Adrenal gland (tissue), 19 donors: ENCODE measurements around the gene GCNT2. TPM values are rescaled to one million over a fixed set of nuclear protein-coding genes. Genes with fewer than 3 reads are reported as not detected.

Source experiments
- DNase-seq, 7 donors: peaks; one replicate each; pipeline ENCODE4 v3.0.0-alpha.2; 2019 to 2020
- H3K27ac ChIP-seq, 5 donors: fragments of 200-600 bp; sonication (generic) in 4 of 5; 1 replicate in 3 of 5; 2 replicates in 2 of 5; pipeline versions ENCODE4 v1.5.1 to v1.8.0; 2016 to 2020; ENCODE audit warnings: mild to moderate bottlenecking in 1 of 5
- H3K27me3 ChIP-seq: fragments of 200-600 bp; 2 replicates; pipeline ENCODE4 v1.8.0; 2021
- H3K36me3 ChIP-seq, 2 donors: fragments of 200-600 bp; replicated peaks in 1 of 2; 1 replicate in 1 of 2; 2 replicates in 1 of 2; pipeline versions ENCODE4 v1.5.1 to v1.8.0; 2018 to 2022
- H3K4me1 ChIP-seq, 2 donors: fragments of 200-600 bp; replicated peaks in 1 of 2; 1 replicate in 1 of 2; 2 replicates in 1 of 2; pipeline versions ENCODE4 v1.5.1 to v1.8.0; 2018 to 2021
- H3K4me3 ChIP-seq, 4 donors: fragments of 200-600 bp; sonication (generic) in 3 of 4; one replicate each; pipeline ENCODE4 v1.5.1; 2016 to 2018
- H3K9me3 ChIP-seq, 3 donors: fragments of 200-600 bp; sonication (generic) in 1 of 3; replicated peaks in 1 of 3; 1 replicate in 2 of 3; 2 replicates in 1 of 3; pipeline versions ENCODE4 v1.5.1 to v1.8.0; 2016 to 2021
- POLR2A ChIP-seq, 2 donors: fragments of 450-650 bp; IDR thresholded peaks; one replicate each; pipeline ENCODE4 v1.6.1; 2017; ENCODE audit warnings: antibody characterized with exemption in 2 of 2, mild to moderate bottlenecking in 2 of 2, moderate library complexity in 1 of 2
- WGBS, 4 donors: extraction: QIAGEN DNeasy Blood & Tissue Kit in 2 of 4; methylation state at CpG; one replicate each; pipeline versions ENCODE4 v1.1.5 to v1.1.7; 2013 to 2017; 5-methylcytosine and 5-hydroxymethylcytosine counted together
- intact Hi-C, 2 donors: fragments of 100-400 bp; cut with DNase I; formaldehyde crosslinking; loops; one replicate each; pipeline versions ENCODE4 v1.14.1 to v1.15.0; 2022 to 2023
- long read RNA-seq, 10 donors: library from polyadenylated mRNA in 3 of 10; unstranded in 2 of 10; stranded (forward) in 1 of 10; transcript quantifications; one replicate each; pipeline ENCODE4 v2.0.0 and lab custom pipeline, GENCODE V29; 2021 to 2026
- polyA plus RNA-seq, 3 donors: library from polyadenylated mRNA; stranded (reverse); fragments of 200-250 nt in 2 of 3; fragments of 350-450 nt in 1 of 3; fragmentation: Illumina TruSeq in 1 of 3; extraction: RNeasy Lipid Tissue Mini Kit (QIAGEN cat#74804) in 1 of 3; gene quantifications; one replicate each; pipeline ENCODE4 v1.2.3, GENCODE V29; 2013 to 2014
- total RNA-seq, 9 donors: library from RNA; depleted of rRNA in 4 of 9; stranded (reverse); fragments of >200 nt in 4 of 9; fragments of 120-200 nt in 1 of 9; fragmentation: NEBNext Ultra II Directional in 1 of 9; extraction: Animal tissue kit (Norgen Biotek cat#: 25700) in 1 of 9; gene quantifications; one replicate each; pipeline versions ENCODE4 v1.1.0 to v1.2.4, GENCODE V29; 2013 to 2023
- TF ChIP-seq, protein P1 (sequence below), 6 experiments: fragments of 450-650 bp in 4 of 6; fragments of 200-600 bp in 2 of 6; sonication (generic) in 1 of 6; IDR thresholded peaks; 1 replicate in 5 of 6; 2 replicates in 1 of 6; pipeline versions ENCODE4 v1.5.1 to v1.8.0; 2016 to 2021; ENCODE audit warnings: antibody characterized with exemption in 6 of 6, mild to moderate bottlenecking in 2 of 6, moderate library complexity in 1 of 6
- donor health status: healthy with polysubstance abuse.
- donor health status: Bipolar disorder and iron deficiency.
- donor health status: DM: yes; HTN: yes; CAD: no.
- donor health status: DM: no; HTN: no; CAD: no.
- donor health status: DM: no; HTN: no; CAD: no.
- donor health status: DM: yes; HTN: yes; CAD: no.

GCNT2 gene
- total RNA-seq (1 to 10 TPM in 8 of 9 donors, under 1 TPM in 1; 0.87 to 4.0 (median 1.8) TPM), polyA plus RNA-seq (1 to 10 TPM in 1 of 3 donors, under 1 TPM in 2; 0.27 to 1.2 (median 0.56) TPM)
- long read RNA-seq, donor 1, full-length matches to known transcripts = 1 of 1 reads
- long read RNA-seq, donor 1, partial matches to known transcripts = 0 of 1 reads
- long read RNA-seq, donor 1, other reads (novel, unspliced or antisense) = 0 of 1 reads
- long read RNA-seq, donor 2 = 0 reads
- long read RNA-seq, donor 3 = 0 reads
- long read RNA-seq, donor 4 = 0 reads
- long read RNA-seq, donor 5, partial matches to known transcripts = 1 of 1 reads
- long read RNA-seq, donor 5, other reads (novel, unspliced or antisense) = 0 of 1 reads
- long read RNA-seq, donor 6, partial matches to known transcripts = 0 of 1 reads
- long read RNA-seq, donor 6, other reads (novel, unspliced or antisense) = 1 of 1 reads
- long read RNA-seq, donor 7 = 0 reads
- long read RNA-seq, donor 8, full-length matches to known transcripts = 1 of 1 reads
- long read RNA-seq, donor 8, partial matches to known transcripts = 0 of 1 reads
- long read RNA-seq, donor 8, other reads (novel, unspliced or antisense) = 0 of 1 reads
- long read RNA-seq, donor 9, partial matches to known transcripts = 0 of 1 reads
- long read RNA-seq, donor 9, other reads (novel, unspliced or antisense) = 0 of 1 reads
- long read RNA-seq, donor 10 = 0 reads

DNA sequence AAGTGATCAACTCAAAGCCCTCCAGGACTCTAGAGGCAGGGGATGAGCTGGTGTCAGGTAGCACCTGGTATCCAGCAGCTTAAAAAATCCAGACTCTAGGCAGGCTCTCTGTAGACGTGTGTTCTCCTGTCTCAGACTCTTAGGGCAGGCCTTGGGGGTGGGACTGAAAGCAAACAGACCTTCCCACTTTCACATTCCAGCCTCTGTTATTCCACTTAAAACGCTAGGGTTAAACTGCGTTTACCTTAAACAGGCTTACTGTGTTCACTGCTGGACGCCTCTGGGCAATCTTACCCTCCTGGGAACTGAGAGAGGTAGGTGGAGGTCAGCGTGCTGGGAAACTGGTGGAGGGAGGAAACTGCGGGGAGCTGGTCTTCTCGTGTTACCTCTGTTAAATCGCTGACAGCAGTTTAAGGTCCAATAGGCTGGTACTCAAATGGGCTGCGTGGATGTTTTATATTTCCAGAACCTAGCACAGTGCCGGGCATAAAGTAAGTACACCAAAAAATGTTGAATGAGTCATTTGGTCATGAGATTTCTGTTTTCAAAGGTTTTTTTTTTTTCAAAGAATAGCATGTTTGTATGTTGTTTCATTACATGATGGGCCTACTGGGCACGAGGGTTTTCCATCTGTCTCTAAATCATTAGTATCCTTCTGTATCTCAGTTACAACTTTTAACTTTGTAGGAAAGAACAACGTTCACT lies at the start of gene GCNT2:
TSS of gene GCNT2 (plus strand) at position 248 of the 705 bp plus-strand sequence. CDS start 7,561 bp downstream, outside the sequence.
- no peaks in the 10 kb centered on the region for H3K4me1 ChIP-seq
- WGBS, 4 donors = 21 to 30% (median 28%) methylated on average over 12 of the region's 12 CpGs
- DNase-seq = no peak
- H3K4me3 ChIP-seq = no peak within 1 kb of the TSS
- no peaks in the 10 kb centered on the region for H3K27me3 ChIP-seq
- peak within 1 kb of the TSS in 1 of 5 donors; percentile 58 for H3K27ac ChIP-seq
- H3K9me3 ChIP-seq = no peaks in the 10 kb centered on the region
- intact Hi-C loops = no loop called here
- TF ChIP-seq, protein P1, sequence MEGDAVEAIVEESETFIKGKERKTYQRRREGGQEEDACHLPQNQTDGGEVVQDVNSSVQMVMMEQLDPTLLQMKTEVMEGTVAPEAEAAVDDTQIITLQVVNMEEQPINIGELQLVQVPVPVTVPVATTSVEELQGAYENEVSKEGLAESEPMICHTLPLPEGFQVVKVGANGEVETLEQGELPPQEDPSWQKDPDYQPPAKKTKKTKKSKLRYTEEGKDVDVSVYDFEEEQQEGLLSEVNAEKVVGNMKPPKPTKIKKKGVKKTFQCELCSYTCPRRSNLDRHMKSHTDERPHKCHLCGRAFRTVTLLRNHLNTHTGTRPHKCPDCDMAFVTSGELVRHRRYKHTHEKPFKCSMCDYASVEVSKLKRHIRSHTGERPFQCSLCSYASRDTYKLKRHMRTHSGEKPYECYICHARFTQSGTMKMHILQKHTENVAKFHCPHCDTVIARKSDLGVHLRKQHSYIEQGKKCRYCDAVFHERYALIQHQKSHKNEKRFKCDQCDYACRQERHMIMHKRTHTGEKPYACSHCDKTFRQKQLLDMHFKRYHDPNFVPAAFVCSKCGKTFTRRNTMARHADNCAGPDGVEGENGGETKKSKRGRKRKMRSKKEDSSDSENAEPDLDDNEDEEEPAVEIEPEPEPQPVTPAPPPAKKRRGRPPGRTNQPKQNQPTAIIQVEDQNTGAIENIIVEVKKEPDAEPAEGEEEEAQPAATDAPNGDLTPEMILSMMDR (IDR thresholded peaks at IDR 0.05) = no peak
- TF ChIP-seq POLR2A (IDR thresholded peaks at IDR 0.05) = no peak
- no peaks in the 10 kb centered on the region for H3K36me3 ChIP-seq

DNA sequence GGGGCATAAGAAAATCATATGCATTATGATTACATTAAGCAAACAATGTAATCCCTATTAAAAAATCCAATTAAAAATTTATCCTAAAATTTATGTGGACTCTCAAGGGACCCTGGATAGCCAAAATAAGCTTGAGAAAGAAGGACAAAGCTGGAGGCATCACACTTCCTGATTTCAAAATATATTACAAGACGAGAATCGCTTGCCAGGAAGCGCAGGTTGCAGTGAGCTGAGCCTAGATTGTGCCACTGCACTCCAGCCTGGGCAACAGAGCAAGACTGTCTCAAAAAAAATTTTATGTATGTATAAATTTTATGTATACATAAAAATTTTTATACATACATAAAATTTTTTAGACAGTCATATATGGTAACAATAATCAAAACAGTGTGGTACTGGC lies 48.5 kb upstream of the GCNT2 start:
- Histone ChIP-seq H3K4me1 (no peaks in the 10 kb centered on the region), H3K9me3 (no peaks in the 10 kb centered on the region), H3K4me3 (no peak overlapping the region), H3K27ac (no peak overlapping the region), H3K36me3 (no peaks in the 10 kb centered on the region), H3K27me3 (peaks cover 7% of the 10 kb centered on the region)
- 71 to 82% (median 75%) methylated on average over 3 of the region's 3 CpGs for WGBS, 4 donors
- intact Hi-C loops = loop anchor here in 1 of 2 donors (10.0 kb wide), 1 partner anchor 332 kb away; no protein-coding TSS in a partner anchor
- no peak for DNase-seq
- no peak for TF ChIP-seq POLR2A (IDR thresholded peaks at IDR 0.05)
- TF ChIP-seq, protein P1 (IDR thresholded peaks at IDR 0.05) = no peak

DNA sequence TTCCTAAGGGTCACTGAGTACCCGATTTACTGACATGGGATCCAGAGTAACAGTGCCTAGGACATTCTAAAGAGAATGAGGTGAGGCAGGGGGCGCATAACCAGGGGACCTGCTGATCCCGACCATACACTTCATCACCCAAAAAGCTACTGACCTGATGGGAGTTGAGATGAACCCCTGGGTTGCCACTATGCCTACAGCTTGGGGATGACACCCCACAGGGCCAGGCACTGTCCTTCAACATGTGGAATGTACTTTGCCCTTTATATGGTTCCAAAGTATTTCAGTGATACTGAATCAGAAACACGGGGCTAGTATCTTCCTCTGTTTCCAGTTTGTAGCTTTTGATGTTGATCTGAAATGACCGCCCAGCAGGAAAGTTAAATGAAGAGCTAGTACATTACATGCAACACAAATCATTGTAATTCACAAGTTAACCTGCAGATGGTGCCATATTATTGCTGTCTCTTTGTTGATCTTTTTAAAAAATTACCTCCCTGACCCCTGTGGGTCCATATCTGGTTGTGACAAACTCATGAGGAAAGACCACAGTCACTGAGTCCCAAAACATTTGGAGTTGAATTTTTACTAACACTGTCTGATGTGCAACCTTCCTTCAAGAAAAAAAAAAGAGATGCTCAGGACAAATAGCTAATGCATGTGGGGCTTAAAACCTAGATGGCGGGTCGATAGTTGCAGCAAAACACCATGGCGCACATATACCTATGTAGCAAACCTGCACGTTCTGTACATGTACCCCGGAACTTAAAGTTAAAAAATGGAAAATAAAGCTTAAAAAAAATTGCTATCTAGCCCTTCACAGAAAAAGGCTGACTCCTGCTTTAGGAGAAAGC lies 42.7 kb upstream of the GCNT2 start:
- no peaks in the 10 kb centered on the region for H3K36me3 ChIP-seq
- H3K4me1 ChIP-seq = no peaks in the 10 kb centered on the region
- H3K27ac ChIP-seq = no peak overlapping the region
- WGBS, 4 donors = 51 to 63% (median 53%) methylated on average over 8 to 10 of the region's 10 CpGs
- intact Hi-C loops = loop anchor here in 1 of 2 donors (10.0 kb wide), 1 partner anchor 326 kb away; no protein-coding TSS in a partner anchor
- H3K4me3 ChIP-seq = no peak overlapping the region
- H3K9me3 ChIP-seq = no peaks in the 10 kb centered on the region
- no peaks in the 10 kb centered on the region for H3K27me3 ChIP-seq
- no peak for TF ChIP-seq POLR2A (IDR thresholded peaks at IDR 0.05)
- TF ChIP-seq, protein P1 (IDR thresholded peaks at IDR 0.05) = peak; percentile 38 to 65 (median 52)
- no peak for DNase-seq
